ENCODE measurements around the gene TRIM24. TPM values are rescaled to one million over a fixed set of nuclear protein-coding genes. Genes with fewer than 3 reads are reported as not detected.
"Not testable (repeated sequence)": the region's sequence is repeated elsewhere in the genome, so short reads cannot be mapped to it uniquely, and the experiment has no call there.

TRIM24 gene
- polyA plus RNA-seq, 1 donor (not counting 4 experiments of a cell fraction or from before 2014, with no cell fraction given) = 7.9 TPM

DNA sequence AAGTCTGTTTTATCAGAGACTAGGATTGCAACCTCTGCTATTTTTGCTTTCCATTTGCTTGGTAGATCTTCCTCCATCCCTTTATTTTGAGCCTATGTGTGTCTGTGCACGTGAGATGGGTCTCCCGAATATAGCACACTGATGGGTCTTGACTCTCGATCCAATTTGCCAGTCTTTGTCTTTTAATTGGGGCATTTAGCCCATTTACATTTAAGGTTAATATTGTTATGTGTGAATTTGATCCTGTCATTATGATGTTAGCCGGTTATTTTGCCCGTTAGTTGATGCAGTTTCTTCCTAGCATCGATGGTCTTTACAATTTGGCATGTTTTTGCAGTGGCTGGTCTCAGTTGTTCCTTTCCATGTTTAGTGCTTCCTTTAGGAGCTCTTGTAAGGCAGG is 29.1 kb downstream of the TRIM24 start:
- H3K27me3 ChIP-seq (ENCODE audit: control insufficient read depth, extremely low read depth, insufficient read depth, low read length); H3K9me3 ChIP-seq (ENCODE audit: control insufficient read depth, low read depth, low read length); H3K4me2 ChIP-seq (ENCODE audit: control insufficient read depth, extremely low read depth, insufficient read depth, low read depth, low read length); dilution Hi-C loops (cut with MboI; ENCODE audit: extremely low pct_ligation_motif_present, low sequenced_read_pairs); H3K36me3 ChIP-seq (ENCODE audit: control insufficient read depth in 2 of 2, extremely low read depth in 1 of 2, insufficient read depth in 2 of 2, low read length in 2 of 2); H2AFZ ChIP-seq (ENCODE audit: control insufficient read depth, low read length); H3K9ac ChIP-seq (ENCODE audit: control insufficient read depth, extremely low read depth, insufficient read depth, low read length); H3K4me1 ChIP-seq (ENCODE audit: control insufficient read depth, extremely low read depth, insufficient read depth, low read length); DNase-seq (ENCODE audit: low read depth, low spot score); H4K20me1 ChIP-seq (ENCODE audit: control insufficient read depth, extremely low read depth, insufficient read depth, low read length); FAIRE-seq; H3K27ac ChIP-seq (ENCODE audit: control insufficient read depth, insufficient read depth, low read length); H3K9me1 ChIP-seq (ENCODE audit: control insufficient read depth, extremely low read depth, insufficient read depth, low read length); H3K4me3 ChIP-seq (ENCODE audit: control insufficient read depth in 2 of 3, extremely low read depth in 1 of 3, insufficient read depth in 2 of 3, low read depth in 1 of 3, low read length in 3 of 3): not testable (repeated sequence)
- peaks cover 10% of the 10 kb centered on the region for H3K79me2 ChIP-seq (ENCODE audit: control insufficient read depth, insufficient read depth, low read length)

DNA sequence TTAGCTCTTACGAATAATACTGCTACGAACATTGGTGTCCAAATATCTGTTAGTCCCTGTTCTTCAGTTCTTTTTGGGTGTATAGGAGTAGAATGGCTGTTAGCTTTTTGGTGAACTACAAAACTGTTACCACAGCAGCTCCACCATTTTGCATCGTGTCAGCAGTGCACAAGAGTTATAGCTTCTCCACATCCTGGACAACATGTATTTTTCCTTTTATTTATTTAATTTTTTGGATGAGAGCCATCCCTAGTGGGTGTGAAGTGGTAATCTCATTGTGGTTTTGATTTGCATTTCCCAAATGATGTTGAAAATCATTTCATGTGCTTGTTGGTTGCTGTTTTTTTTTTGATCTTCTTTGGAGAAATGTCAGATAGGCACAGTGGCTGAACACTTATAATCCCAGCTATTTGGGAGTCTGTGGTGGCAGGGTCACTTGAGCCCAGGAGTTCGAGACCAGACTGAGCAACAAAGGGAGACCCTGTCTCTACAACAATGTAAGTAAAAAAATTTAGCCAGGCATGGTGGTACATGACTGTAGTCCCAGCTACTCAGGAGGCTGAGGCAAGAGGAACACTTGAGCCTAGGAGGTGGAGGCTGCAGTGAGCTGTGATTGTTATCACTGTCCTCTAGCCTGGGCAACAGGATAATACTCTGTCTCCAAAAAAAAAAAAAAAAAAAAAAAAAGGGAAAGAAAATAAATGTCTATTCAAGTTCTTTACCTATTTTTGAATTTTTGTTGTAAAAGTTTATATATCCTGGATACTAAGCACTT is 31.7 kb downstream of the TRIM24 start:
- no peaks in the 10 kb centered on the region for H3K9me1 ChIP-seq (ENCODE audit: control insufficient read depth, extremely low read depth, insufficient read depth, low read length)
- dilution Hi-C loops (cut with MboI; ENCODE audit: extremely low pct_ligation_motif_present, low sequenced_read_pairs) = no loop called here
- TF ChIP-seq, protein P1, sequence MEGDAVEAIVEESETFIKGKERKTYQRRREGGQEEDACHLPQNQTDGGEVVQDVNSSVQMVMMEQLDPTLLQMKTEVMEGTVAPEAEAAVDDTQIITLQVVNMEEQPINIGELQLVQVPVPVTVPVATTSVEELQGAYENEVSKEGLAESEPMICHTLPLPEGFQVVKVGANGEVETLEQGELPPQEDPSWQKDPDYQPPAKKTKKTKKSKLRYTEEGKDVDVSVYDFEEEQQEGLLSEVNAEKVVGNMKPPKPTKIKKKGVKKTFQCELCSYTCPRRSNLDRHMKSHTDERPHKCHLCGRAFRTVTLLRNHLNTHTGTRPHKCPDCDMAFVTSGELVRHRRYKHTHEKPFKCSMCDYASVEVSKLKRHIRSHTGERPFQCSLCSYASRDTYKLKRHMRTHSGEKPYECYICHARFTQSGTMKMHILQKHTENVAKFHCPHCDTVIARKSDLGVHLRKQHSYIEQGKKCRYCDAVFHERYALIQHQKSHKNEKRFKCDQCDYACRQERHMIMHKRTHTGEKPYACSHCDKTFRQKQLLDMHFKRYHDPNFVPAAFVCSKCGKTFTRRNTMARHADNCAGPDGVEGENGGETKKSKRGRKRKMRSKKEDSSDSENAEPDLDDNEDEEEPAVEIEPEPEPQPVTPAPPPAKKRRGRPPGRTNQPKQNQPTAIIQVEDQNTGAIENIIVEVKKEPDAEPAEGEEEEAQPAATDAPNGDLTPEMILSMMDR (optimal IDR thresholded peaks at IDR 0.05 in 1 of 3, IDR thresholded peaks at IDR 0.05 in 1 of 3, conservative IDR thresholded peaks at IDR 0.05 in 1 of 3; ENCODE audit: extremely low read depth in 1 of 3, insufficient read depth in 2 of 3, low read length in 3 of 3) = no peak
- TF ChIP-seq EZH2 (IDR thresholded peaks at IDR 0.05; ENCODE audit: low read length) = no peak
- H3K9ac ChIP-seq (ENCODE audit: control insufficient read depth, extremely low read depth, insufficient read depth, low read length) = no peak overlapping the region
- H4K20me1 ChIP-seq (ENCODE audit: control insufficient read depth, extremely low read depth, insufficient read depth, low read length) = peaks cover 2% of the 10 kb centered on the region
- DNase-seq (ENCODE audit: low read depth, low spot score) = no peak
- no peak overlapping the region for H3K4me2 ChIP-seq (ENCODE audit: control insufficient read depth, extremely low read depth, insufficient read depth, low read depth, low read length)
- H3K79me2 ChIP-seq (ENCODE audit: control insufficient read depth, insufficient read depth, low read length) = peaks cover 10% of the 10 kb centered on the region
- H3K27me3 ChIP-seq (ENCODE audit: control insufficient read depth, extremely low read depth, insufficient read depth, low read length) = no peaks in the 10 kb centered on the region
- H3K36me3 ChIP-seq (ENCODE audit: control insufficient read depth in 2 of 2, extremely low read depth in 1 of 2, insufficient read depth in 2 of 2, low read length in 2 of 2) = no peaks in the 10 kb centered on the region
- H3K4me3 ChIP-seq (ENCODE audit: control insufficient read depth in 2 of 3, extremely low read depth in 1 of 3, insufficient read depth in 2 of 3, low read depth in 1 of 3, low read length in 3 of 3) = no peak overlapping the region
- no peak overlapping the region for H3K27ac ChIP-seq (ENCODE audit: control insufficient read depth, insufficient read depth, low read length)
- H3K9me3 ChIP-seq (ENCODE audit: control insufficient read depth, low read depth, low read length) = no peaks in the 10 kb centered on the region
- no peak for FAIRE-seq
- H2AFZ ChIP-seq (ENCODE audit: control insufficient read depth, low read length) = no peak overlapping the region
- no peaks in the 10 kb centered on the region for H3K4me1 ChIP-seq (ENCODE audit: control insufficient read depth, extremely low read depth, insufficient read depth, low read length)

DNA sequence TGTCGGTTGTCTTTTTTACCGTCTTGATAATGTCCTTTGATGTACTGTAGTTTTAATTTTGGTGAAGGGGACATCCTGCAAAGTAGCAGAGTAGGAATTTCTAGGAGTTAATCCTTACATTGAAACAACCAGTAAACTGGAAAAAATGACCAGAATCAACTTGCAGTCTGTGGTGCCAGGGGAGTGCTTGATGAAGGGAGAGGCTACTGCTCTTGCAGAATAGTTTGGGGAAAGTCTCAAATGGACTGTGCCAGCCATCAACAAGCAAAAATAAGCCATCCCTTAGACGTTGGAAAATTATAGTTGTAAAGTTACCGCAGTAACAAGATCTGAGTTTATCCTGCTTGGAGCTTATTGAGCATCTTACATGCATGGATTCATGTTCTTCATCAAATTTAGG is 32.4 kb downstream of the TRIM24 start:
- dilution Hi-C loops (cut with MboI; ENCODE audit: extremely low pct_ligation_motif_present, low sequenced_read_pairs) = no loop called here
- Histone ChIP-seq H3K36me3 (ENCODE audit: control insufficient read depth in 2 of 2, extremely low read depth in 1 of 2, insufficient read depth in 2 of 2, low read length in 2 of 2) (no peaks in the 10 kb centered on the region), H4K20me1 (ENCODE audit: control insufficient read depth, extremely low read depth, insufficient read depth, low read length) (peaks cover 2% of the 10 kb centered on the region), H3K79me2 (ENCODE audit: control insufficient read depth, insufficient read depth, low read length) (peaks cover 10% of the 10 kb centered on the region), H3K4me2 (ENCODE audit: control insufficient read depth, extremely low read depth, insufficient read depth, low read depth, low read length) (no peak overlapping the region), H3K27ac (ENCODE audit: control insufficient read depth, insufficient read depth, low read length) (no peak overlapping the region), H3K9me1 (ENCODE audit: control insufficient read depth, extremely low read depth, insufficient read depth, low read length) (no peaks in the 10 kb centered on the region), H3K4me3 (ENCODE audit: control insufficient read depth in 2 of 3, extremely low read depth in 1 of 3, insufficient read depth in 2 of 3, low read depth in 1 of 3, low read length in 3 of 3) (no peak overlapping the region), H3K9ac (ENCODE audit: control insufficient read depth, extremely low read depth, insufficient read depth, low read length) (no peak overlapping the region), H3K9me3 (ENCODE audit: control insufficient read depth, low read depth, low read length) (no peaks in the 10 kb centered on the region), H3K27me3 (ENCODE audit: control insufficient read depth, extremely low read depth, insufficient read depth, low read length) (no peaks in the 10 kb centered on the region), H2AFZ (ENCODE audit: control insufficient read depth, low read length) (no peak overlapping the region), H3K4me1 (ENCODE audit: control insufficient read depth, extremely low read depth, insufficient read depth, low read length) (no peaks in the 10 kb centered on the region)
- DNase-seq (ENCODE audit: low read depth, low spot score) (no peak), FAIRE-seq (no peak)
- TF ChIP-seq EZH2 (IDR thresholded peaks at IDR 0.05; ENCODE audit: low read length) = no peak
- TF ChIP-seq, protein P1 (optimal IDR thresholded peaks at IDR 0.05 in 1 of 3, IDR thresholded peaks at IDR 0.05 in 1 of 3, conservative IDR thresholded peaks at IDR 0.05 in 1 of 3; ENCODE audit: extremely low read depth in 1 of 3, insufficient read depth in 2 of 3, low read length in 3 of 3) = no peak
